ENCODE measurements around the gene TBP.
A peak's percentile ranks its signal among the peaks of the same experiment; 100 is the strongest.

TBP gene

DNA sequence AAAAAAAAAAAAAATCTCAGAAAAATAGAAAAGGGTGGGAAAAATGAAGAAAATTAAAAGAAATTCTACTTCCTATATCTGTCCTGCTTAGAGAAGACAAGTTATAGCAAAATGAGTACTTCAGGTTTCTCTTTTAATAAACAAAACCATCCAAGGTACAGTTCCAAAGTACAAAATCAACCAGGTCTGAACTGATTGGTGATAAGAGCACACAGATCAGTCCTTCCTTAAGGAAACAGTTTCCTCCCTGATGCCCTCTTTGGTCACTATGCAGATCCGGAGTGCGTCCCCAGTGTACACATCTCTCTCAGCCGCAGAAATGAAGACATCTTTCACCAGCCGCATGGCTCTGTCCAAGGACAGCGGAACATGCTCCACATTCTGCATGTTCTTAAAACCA is 19.2 kb upstream of the TBP start:
- DNase-seq (ENCODE audit: low spot score): no peak

DNA sequence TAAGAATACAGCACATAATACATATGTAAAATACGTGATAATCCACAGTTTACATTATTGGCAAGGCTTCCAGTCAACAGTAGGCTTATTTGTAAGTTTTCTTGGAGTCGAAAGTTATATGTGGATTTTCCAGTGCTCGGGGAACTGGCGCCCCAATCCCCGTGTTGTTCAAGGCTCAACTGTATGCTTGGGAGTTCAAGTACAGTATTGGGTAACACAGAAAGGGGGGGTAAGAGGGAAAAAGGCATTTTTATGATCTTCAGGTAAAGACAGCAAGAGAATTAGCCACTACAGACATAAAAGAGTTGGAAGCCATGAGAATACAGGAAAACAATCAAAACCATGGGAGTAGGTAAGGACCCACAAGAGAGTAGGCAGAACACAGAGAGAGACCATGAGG is 17.5 kb upstream of the TBP start:
- DNase-seq (ENCODE audit: low spot score): no peak

DNA sequence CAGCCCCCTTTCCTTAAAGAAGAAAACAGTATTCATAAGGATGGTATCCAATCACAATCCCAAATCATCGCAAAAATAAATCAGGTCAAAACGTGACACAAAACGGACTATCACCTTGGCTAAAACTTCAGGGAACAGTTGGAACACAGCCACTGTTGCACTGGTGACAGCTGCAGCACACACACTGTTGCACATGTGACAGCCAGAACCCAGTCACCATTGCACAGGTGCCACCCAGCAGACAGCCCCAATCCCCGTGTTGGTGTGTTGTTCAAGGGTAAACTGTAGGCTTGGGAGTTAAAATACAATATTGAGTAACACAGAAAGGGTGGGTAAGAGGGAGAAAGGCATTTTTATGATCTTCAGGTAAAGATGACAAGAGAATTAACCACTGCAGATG is 16.8 kb upstream of the TBP start:
- no peak for DNase-seq (ENCODE audit: low spot score)

DNA sequence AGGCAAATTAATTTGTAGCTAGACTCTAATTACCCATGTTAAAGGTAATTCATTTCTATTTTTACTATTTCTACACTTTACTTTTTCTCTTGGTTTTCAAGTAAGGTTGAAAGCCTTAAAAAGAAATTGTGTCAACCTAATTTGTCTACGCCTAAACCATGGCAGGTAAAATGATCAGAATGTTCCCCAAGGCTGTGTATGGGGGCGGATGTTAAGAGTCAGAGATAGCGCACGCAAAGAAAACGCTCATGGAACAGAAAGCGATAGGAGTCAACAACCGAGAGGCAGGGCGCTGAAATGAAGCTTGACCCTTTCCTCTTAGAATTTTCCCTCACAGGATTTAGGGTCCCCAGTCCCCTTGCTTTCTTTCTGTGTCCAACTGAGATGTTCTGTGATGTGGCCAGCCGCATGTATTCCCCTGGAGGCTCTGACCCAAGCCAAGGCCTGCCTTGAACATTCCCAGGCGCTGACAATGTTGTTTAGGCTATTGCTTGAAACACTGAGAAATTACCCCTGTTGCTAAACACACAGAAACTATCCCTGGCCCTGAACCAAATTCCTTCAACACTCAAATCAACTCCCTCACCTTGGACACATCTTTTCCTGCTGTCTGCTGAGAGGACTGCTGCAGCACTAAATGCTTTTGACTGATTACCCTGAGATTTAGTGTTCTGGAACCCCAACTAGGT is 12.0 kb upstream of the TBP start:
- no peak for DNase-seq (ENCODE audit: low spot score)

DNA sequence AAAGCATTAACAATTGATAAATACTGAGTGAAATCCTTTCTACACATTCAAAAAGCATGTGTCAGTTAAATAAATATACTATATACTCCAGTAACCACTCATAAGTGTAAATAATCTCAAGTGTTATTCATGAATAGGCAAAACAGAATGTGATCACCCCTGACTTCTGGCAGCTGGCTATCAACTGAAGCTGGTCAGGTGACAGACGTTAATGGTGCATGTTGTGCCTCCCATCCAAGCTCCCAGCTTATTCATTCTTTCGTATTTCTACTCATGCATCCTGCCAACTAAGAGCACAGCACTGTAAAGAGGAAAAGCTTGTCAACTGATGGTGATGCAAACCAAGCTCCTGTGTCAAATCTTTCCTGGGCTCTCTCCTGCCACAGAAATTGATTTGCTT is 8.8 kb upstream of the TBP start:
- no peak for DNase-seq (ENCODE audit: low spot score)

DNA sequence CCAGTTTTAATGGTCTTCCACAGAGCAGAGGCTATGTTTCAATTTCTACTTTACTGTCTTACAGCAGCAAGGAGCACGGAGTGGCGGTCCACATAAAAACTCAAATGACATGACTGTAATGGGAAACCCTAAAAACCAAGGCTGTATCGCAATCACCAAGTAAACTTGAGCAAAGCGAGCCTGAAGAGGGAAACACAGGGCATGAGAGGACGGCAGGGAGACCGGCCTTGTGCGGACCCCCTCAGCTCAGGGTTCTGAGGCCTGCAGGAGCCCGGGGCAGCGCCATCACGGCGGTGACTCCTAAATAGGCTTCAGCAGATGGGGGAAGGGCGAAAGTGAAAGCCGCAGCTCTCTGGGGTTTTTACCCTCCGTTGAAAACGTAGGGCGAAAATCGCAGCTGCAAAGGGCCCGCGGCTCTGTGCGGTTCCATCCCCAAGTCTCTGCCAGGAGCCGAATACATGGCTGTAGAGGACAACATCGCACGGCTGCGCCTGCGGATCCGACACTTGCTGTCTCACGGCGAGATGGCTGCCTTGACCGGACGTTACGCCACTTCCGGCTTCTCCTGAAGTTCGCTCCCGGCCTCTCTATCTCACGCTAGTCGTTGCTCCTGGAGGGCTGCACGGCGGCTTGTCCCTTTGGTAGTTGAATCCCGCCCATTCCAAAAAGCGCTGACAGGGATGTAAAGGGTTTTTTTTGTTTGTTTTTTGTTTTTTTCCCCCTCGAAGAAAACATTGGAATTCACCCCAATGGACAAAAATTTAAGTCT is 1.2 kb upstream of the TBP start, which contains the start of gene PSMB1:
PSMB1 (minus strand) TSS at position 543 of the 769 bp plus-strand sequence; CDS start at position 478, 65 bp downstream.
- DNase-seq (ENCODE audit: low spot score): peak; percentile 61

DNA sequence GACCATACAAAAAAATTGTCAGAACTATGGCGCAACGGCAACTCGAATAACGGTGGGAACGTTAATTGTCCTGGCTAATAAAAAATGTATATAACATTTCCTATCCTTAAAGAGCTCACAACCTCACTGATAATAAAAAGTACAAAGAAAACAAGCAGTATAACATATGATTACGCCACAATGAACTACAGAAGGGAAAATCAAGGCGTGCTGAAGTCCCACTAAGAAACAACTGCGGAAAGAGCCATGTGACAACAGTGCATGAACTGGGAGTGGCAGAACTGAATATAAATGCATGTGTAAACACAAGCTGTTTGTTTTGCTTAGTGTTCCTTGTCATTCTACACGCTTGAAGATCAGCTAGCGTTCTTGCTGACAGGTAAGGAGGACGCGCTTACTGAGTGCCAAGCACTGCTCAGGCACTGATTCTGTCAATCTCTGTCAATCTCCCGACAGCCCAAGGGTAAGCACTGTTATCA is 596 bp upstream of the TBP start:
- peak; percentile 36 for DNase-seq (ENCODE audit: low spot score)

DNA sequence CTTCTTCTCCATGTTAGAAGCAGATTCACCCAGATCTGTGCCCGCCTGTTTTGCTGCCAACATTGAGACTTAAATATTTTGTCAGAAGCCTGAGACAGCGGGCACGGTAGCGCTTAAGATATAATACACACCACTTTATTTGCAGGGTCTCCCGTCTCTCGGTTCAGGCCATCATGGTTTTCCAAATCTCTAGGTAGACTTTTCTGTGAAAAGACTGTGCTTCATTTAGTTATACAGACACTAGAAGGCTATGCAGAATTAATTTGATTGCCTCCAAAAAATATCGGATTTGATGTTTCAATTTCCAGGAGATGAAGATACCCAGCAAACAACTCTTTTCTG is 598 bp downstream of the TBP start:
- no peak for DNase-seq (ENCODE audit: low spot score)

DNA sequence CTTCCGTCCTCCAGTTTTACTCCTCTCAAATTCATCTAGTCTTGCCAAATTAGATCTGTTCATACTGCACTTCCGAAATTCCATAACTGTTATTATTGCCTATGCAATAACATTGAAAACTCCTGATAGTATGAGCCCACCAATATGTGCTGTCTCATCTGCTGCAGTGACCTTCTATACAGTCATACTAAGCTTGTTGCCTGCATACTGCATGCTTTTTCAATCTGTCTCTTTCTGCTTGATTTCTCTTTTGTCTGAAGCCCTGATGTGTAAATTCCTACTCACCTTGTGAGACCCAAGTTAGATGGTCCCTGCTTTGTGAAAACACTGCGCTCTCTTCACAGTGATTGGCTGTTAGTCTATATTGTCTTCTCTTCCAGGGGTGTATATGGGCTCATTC is 1.1 kb downstream of the TBP start:
- no peak for DNase-seq (ENCODE audit: low spot score)

DNA sequence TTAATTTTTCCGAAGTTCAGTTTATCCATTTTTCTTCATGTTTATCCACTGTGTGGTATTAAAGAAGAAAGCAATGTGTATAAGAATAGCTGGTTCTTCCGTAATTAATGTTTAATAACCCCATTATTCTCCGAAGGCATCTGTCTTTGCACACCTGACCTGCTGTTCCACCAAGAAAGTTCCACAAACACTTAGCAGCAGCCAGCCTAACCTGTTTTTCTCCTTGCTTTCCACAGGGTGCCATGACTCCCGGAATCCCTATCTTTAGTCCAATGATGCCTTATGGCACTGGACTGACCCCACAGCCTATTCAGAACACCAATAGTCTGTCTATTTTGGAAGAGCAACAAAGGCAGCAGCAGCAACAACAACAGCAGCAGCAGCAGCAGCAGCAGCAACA is 7.4 kb downstream of the TBP start:
- DNase-seq (ENCODE audit: low spot score): no peak

DNA sequence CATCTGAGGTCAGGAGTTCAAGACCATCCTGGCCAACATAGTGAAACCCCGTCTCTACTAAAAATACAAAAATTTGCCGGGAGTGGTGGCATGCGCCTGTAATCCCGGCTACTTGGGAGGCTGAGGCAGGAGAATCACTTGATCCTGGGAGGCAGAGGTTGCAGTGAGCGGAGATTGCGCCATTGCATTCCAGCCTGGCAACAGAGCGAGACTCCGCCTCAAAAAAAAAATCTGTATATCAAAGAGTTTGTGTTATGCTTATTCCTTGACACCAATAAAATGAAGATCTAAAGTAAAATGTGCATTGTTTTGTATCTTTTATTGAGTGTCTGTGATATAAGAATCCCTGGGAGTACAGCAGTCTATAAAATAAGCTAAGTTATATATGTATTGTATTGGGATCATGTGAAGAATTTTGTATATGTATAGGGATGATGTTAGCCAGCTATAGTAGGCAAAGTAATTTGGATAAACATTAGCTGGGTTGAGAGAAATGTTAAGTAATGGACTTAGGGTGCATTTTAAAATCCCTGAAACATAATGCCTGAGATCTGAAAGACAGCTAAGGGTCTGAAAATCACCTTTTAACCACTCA is 10.9 kb downstream of the TBP start:
- DNase-seq (ENCODE audit: low spot score): no peak

DNA sequence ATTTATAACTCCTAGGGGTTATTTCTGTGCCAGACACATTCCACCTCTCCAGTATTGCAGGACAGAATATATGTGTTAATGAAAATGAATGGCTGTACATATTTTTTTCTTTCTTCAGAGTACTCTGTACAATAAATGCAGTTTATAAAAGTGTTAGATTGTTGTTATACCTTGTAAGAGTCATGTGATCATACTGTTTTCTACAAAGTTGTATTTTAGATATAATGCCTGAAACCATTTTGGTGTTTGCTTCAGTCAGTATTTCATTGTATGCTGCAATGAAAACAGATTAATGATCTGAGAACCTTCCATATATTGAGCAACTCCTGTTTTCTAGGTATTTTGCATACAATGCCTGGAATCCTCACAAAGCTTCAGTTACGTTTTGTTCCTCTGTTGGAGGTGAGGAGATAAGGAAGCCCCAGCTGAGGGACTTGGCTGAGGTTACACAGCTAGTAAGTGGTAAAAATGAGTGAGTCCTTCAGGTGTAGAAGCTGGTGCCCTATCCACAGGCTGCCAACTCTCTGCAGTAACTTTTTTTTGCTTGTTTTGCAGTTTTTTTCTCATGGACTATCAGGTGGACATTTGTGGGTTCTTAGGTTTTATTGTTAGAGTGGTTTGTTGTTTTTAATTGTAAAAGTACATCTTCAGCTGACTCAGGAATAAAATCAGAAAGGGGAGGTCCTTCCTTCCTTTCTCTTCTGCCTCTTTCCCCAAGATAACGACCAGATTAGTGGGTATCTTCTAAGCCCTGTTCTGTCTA is 18.7 kb downstream of the TBP start:
- no peak for DNase-seq (ENCODE audit: low spot score)

DNA sequence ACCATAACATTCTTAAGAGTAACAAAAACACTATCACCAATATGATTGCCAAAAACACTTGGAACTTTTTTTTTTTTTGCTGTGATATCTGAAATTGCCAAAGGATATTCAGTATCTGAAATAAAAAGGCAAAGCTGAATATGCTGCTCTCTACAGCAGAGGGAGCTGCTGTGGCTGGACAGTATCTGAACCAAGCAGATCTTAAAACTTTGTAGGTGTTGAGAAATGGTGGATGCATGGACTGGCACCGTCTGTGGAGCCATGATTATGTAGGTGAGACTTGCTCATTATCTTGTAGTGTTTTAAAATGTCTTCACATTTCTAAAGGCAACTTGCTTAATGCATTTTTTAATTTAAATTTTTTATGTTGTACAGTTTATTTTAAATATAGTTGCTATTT is 21.1 kb downstream of the TBP start:
- no peak for DNase-seq (ENCODE audit: low spot score)

DNA sequence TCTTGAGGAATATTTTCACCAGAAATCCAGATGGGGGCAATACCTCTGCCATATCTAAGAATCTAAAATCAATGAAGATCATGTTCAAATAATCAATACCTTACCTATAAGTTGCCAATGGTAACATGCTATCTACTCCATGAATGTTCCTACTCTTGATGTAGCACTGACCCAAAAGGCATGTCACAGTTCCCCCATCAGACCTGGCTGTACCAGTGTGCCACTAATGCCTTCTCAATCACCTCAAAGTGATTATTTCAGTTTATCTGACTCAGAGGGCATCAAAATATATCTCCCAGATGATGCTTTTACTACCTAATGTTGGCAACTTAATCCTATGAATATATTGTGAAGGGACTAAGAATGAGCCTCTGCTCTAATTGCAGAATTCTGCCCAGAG is 24.7 kb downstream of the TBP start:
- no peak for DNase-seq (ENCODE audit: low spot score)

DNA sequence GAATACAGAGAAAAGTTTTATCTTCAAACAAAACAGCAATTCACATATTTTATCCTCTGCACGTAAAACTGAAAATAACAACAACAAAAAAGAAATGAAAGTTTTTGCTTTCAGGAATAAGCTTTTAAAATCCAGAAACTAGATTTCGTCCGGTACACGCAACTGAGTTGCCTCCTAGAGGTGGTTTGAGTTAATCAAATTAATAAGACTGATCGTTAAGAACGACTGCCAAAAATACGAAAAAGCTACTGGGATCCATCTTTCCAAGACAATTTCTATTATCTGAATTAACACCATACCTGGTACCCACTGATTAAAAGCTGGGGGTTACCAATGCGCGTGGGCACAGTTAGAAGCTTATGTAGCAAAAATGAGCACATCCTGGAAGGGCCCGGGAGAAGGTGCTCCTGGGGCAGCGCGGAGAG is 29.6 kb downstream of the TBP start:
- DNase-seq (ENCODE audit: low spot score): no peak

DNA sequence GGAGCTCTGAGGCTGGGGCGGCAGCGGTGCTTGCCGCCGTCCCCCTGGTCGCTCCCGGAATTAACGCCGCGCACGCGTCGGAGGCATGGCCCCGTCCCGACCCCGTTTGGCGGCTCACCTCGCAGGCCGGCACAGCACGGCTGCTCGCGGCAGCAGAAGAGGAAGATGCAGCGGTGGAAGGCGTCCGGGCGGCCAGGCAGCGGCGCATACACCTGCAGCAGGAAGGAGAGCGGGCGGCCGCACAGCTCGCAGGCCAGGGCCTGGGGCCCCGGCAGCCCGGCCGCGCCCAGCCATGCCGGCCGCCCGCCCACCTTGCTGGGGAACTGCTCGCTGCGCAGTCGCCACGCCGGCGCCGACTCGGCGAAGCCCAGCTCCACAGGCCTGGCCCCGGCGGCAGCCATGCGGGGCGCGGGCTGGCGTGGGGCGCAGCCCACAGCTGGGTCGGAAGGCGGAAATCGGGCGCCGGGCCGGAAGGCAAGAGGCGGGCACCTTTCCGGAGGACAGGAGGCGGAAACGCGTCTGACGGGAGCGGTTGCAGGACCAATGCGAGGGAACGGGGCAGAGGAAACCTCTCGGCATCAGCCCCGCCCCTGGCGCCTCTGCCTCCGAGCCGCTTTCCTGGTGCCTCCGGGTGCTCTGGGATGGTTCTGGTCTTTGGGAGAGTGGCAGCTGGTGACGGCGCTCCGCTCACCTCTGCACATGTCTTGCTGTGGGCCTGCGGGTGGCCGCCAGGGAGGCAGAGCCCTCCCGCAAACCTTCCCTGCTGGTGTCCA is 30.2 kb downstream of the TBP start, which contains the start of gene PDCD2:
PDCD2 (minus strand) TSS at position 457 of the 773 bp plus-strand sequence; CDS start at position 401, 56 bp downstream.
- peak; percentile 95 for DNase-seq (ENCODE audit: low spot score)

DNA sequence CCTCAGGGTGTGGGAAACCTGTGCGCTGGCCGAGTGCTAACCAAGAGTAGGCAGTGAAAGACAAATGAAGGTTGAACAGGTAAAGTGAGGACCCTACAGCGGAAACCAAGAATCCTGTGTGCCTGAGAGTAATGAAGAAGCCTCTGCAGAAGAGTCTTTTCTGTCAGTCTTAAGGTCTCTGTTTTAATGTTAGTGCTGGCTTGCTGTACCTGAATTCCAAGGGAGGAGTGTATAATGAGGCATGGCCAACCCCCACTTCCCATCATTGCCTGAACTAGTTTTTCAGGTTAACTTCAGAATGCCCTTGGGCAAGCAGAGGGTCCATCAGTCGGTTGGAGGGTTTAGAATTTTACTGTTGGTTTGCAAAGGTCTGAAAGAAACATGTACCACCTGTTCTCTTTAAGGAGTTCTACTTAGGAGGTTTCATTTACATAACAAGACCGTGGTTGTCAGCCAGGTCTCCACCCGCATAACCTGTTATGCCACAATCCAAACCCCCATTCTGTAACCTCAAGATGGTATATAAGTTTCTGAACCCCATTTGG is 30.9 kb downstream of the TBP start:
- no peak for DNase-seq (ENCODE audit: low spot score)

DNA sequence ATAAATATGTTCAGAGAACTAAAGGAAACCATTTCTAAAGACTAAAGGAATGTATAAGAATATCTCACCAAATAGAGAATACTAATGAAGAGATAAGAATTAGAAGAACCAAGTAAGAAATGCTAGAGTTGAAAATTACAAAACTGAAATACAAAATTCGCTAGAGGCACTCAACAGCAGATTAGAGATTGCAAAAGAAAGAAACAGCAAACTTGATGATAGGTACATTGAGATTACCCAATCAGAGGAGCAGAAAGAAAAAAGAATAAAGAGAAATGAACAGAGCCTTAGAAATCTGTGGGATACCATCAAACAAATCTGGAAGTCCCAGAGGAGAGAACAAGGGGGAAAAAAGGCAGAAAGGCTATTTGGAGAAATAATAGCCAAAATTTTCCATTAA is 36.6 kb downstream of the TBP start:
- no peak for DNase-seq (ENCODE audit: low spot score)

DNA sequence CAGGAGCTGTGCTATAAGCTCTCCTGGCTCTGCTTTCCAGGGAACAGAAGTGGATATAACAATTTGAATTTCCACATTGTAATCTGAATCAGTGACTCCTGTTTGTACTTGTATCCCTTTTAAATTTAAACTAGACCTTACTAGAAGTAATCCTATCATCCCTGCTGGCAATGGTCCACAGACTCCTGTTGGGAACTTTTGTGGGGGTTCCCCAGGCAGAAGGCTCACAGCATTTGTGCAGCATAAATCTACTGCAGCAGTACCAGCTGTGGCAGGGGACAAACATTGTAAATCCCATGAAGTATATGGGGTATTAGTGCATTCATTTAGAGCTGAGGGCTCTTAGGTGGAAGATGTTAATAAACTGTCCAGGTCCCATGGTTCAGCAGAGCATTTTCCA is 42.3 kb downstream of the TBP start:
- DNase-seq (ENCODE audit: low spot score): no peak

DNA sequence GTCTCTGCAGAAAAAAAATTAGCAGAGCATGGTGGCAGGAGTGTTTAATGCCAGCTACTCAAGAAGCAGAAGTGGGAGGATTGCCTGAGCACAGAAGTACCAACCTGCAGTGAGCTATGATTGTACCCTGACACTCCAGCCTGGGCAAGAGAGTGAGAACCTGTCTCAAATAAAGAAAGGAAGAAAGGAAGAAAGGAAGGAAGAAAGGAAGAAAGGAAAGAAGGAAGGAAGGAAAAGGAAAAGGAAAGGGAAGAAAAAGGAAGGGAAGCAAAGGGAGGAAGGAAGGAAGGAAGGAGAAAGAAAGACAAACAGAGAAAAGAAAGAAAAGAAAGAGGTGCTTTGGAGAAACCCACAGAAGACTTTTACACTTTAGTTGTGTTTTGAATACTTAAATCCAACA is 43.1 kb downstream of the TBP start:
- no peak for DNase-seq (ENCODE audit: low spot score)

DNA sequence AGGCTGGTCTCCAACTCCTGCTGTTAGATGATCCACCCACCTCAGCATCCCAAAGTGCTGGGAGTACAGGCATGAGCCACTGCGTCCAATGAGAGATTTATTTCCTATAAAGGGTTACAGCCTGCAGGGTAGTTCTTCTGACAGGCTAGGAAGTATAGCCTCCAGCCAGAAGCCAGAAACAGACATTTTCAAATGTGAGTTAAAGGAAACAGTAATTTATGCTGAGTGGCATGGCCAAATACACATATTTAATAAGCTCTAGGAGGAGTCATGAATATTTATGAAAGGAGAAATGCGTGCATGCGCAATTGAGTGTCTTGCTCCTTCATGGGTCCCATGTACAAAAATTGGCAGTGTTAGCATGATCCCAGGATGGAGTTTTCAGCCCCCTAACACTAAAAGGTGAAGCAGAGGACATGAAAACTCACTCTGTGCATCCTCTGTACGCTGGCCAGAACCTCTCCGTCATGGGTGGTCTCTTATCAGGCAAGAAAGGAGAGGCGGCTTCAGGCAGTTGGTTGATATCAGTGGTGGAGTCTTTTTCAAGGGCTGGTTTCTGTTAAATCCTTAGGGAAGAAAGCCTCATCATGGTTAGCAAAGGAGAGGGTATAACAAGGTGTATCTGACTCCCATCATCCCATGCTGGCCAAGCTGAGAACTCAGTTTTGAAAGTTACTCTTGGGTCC is 51.5 kb downstream of the TBP start:
- DNase-seq (ENCODE audit: low spot score): no peak
